H1 (cell line): ENCODE data around the gene TERC. TPM values are rescaled to one million over a fixed set of nuclear protein-coding genes. Genes with fewer than 3 reads are reported as not detected.

Experiments used
- CTCF ChIA-PET: fragments of 300-600 bp; sonication (Branson Sonifier 250); formaldehyde crosslinking; loops from one replicate; lab custom pipeline; 2021; ENCODE audit not compliant: partially characterized antibody; lab: Charles Lee
- POLR2A ChIA-PET: fragments of 300-600 bp; sonication (Branson Sonifier 250); formaldehyde crosslinking; loops from one replicate; lab custom pipeline; 2021; ENCODE audit warnings: inconsistent platforms; ENCODE audit not compliant: partially characterized antibody; lab: Charles Lee
- DNase-seq, 2 experiments: peaks; one replicate each; pipeline versions ENCODE4 v3.0.0 to v3.0.0-alpha.2; 2010 to 2022; ENCODE audit warnings: low spot score in 2 of 2, low read depth in 1 of 2, mixed read lengths in 1 of 2
- FAIRE-seq: peaks from 2 replicates; lab custom pipeline; 2011; peaks lifted over from hg19 to GRCh38; lab: Jason Lieb, UNC
- H2AFZ ChIP-seq: 2 replicates; pipeline ENCODE4 v1.8.1; 2012; ENCODE audit warnings: low read length, inconsistent platforms
- H2AK5ac ChIP-seq: 2 replicates; pipeline ENCODE4 v1.6.1; 2013; ENCODE audit warnings: low read depth, low read length
- H2BK120ac ChIP-seq: replicated peaks from 2 replicates; pipeline ENCODE3; 2013; ENCODE audit warnings: low read depth, low read length, inconsistent platforms
- H2BK12ac ChIP-seq: 2 replicates; pipeline ENCODE4 v1.6.1; 2013; ENCODE audit warnings: low read depth, low read length
- H2BK15ac ChIP-seq: 2 replicates; pipeline ENCODE4 v1.6.1; 2013; ENCODE audit warnings: low read length
- H2BK20ac ChIP-seq: 2 replicates; pipeline ENCODE4 v1.6.1; 2013; ENCODE audit warnings: low read length
- H2BK5ac ChIP-seq: 2 replicates; pipeline ENCODE4 v1.6.1; 2013; ENCODE audit warnings: low read depth, low read length
- H3K14ac ChIP-seq: 2 replicates; pipeline ENCODE4 v1.6.1; 2013; ENCODE audit warnings: inconsistent platforms; ENCODE audit not compliant: insufficient read length
- H3K18ac ChIP-seq: 2 replicates; pipeline ENCODE4 v1.6.1; 2013; ENCODE audit warnings: low read length; ENCODE audit errors: extremely low read depth
- H3K23ac ChIP-seq: 2 replicates; pipeline ENCODE4 v1.6.1; 2013; ENCODE audit warnings: inconsistent platforms; ENCODE audit not compliant: insufficient read length
- H3K23me2 ChIP-seq: 2 replicates; pipeline ENCODE4 v1.6.1; 2013; ENCODE audit warnings: low read depth, low read length
- H3K27ac ChIP-seq: 2 replicates; pipeline ENCODE4 v1.6.1; 2011; ENCODE audit warnings: low read depth, low read length, inconsistent platforms
- H3K27me3 ChIP-seq, 4 experiments: replicated peaks in 1 of 4; 1 replicate in 1 of 4; 2 replicates in 3 of 4; pipeline versions ENCODE4 v1.6.1 to v1.8.1; 2011 to 2013; ENCODE audit warnings: low read length in 3 of 4, mild to moderate bottlenecking in 3 of 4, inconsistent platforms in 2 of 4, mixed read lengths in 2 of 4, moderate library complexity in 1 of 4; ENCODE audit not compliant: control insufficient read depth in 3 of 4, insufficient read depth in 3 of 4; ENCODE audit errors: extremely low read depth in 1 of 4
- H3K36me3 ChIP-seq, 4 experiments: 2 replicates each; pipeline versions ENCODE4 v1.6.1 to v1.8.1; 2011 to 2013; ENCODE audit warnings: mild to moderate bottlenecking in 4 of 4, low read length in 3 of 4, moderate library complexity in 2 of 4, control low read depth in 1 of 4, inconsistent platforms in 1 of 4; ENCODE audit not compliant: insufficient read depth in 4 of 4, control insufficient read depth in 2 of 4
- H3K4ac ChIP-seq: replicated peaks from 2 replicates; pipeline ENCODE3; 2013; ENCODE audit warnings: low read length, low read depth, mixed read lengths, inconsistent platforms; ENCODE audit not compliant: insufficient read length
- H3K4me1 ChIP-seq, 4 experiments: replicated peaks in 1 of 4; 1 replicate in 1 of 4; 2 replicates in 3 of 4; pipeline versions ENCODE4 v1.6.1 to v1.8.1; 2011 to 2013; ENCODE audit warnings: low read length in 3 of 4, inconsistent platforms in 2 of 4, mixed read lengths in 1 of 4; ENCODE audit not compliant: insufficient read depth in 4 of 4, control insufficient read depth in 3 of 4
- H3K4me2 ChIP-seq, 2 experiments: 2 replicates each; pipeline versions ENCODE4 v1.6.1 to v1.8.1; 2011 to 2013; ENCODE audit warnings: low read depth in 2 of 2, low read length in 2 of 2, control low read depth in 1 of 2, inconsistent platforms in 1 of 2, mild to moderate bottlenecking in 1 of 2; ENCODE audit not compliant: insufficient read depth in 1 of 2
- H3K4me3 ChIP-seq, 4 experiments: fragments of 200-600, 300-600 bp in 1 of 4; sonication (generic), shearing (Covaris generic), sonication (Bioruptor Twin) in 1 of 4; 2 replicates each; pipeline versions ENCODE4 v1.5.1 to v1.8.1; 2011 to 2016; ENCODE audit warnings: low read length in 4 of 4, low read depth in 3 of 4, control low read depth in 2 of 4, inconsistent platforms in 2 of 4, mild to moderate bottlenecking in 2 of 4, mixed read lengths in 1 of 4, moderate library complexity in 1 of 4; ENCODE audit not compliant: insufficient read depth in 2 of 4; ENCODE audit errors: extremely low read depth in 1 of 4
- H3K56ac ChIP-seq: replicated peaks from 2 replicates; pipeline ENCODE3; 2013; ENCODE audit warnings: low read depth, mild to moderate bottlenecking, mixed read lengths, low read length, inconsistent platforms; ENCODE audit not compliant: insufficient read length
- H3K79me1 ChIP-seq: 2 replicates; pipeline ENCODE4 v1.6.1; 2013; ENCODE audit warnings: low read depth, low read length, control low read depth
- H3K79me2 ChIP-seq, 2 experiments: 2 replicates each; pipeline versions ENCODE4 v1.6.1 to v1.8.1; 2012 to 2013; ENCODE audit warnings: low read length in 2 of 2, mild to moderate bottlenecking in 2 of 2, inconsistent platforms in 1 of 2; ENCODE audit not compliant: insufficient read depth in 2 of 2, control insufficient read depth in 1 of 2
- H3K9ac ChIP-seq, 4 experiments: replicated peaks in 1 of 4; 1 replicate in 1 of 4; 2 replicates in 3 of 4; pipeline versions ENCODE4 v1.6.1 to v1.8.1; 2011 to 2013; ENCODE audit warnings: low read depth in 3 of 4, low read length in 3 of 4, control low read depth in 2 of 4, mild to moderate bottlenecking in 2 of 4, moderate library complexity in 2 of 4, inconsistent platforms in 1 of 4; ENCODE audit errors: extremely low read depth in 1 of 4
- H3K9me3 ChIP-seq, 2 experiments: 2 replicates each; pipeline versions ENCODE4 v1.6.1 to v1.8.1; 2012 to 2013; ENCODE audit warnings: mild to moderate bottlenecking in 2 of 2, moderate library complexity in 2 of 2, control low read depth in 1 of 2, inconsistent platforms in 1 of 2, low read depth in 1 of 2, low read length in 1 of 2, mixed read lengths in 1 of 2; ENCODE audit not compliant: insufficient read depth in 2 of 2
- H4K20me1 ChIP-seq, 2 experiments: replicated peaks in 1 of 2; 2 replicates each; pipeline versions ENCODE3 to v1.8.1; 2011 to 2013; ENCODE audit warnings: inconsistent platforms in 2 of 2, low read length in 2 of 2, mild to moderate bottlenecking in 1 of 2; ENCODE audit not compliant: insufficient read depth in 2 of 2, control insufficient read depth in 1 of 2
- H4K5ac ChIP-seq: 2 replicates; pipeline ENCODE4 v1.6.1; 2013; ENCODE audit warnings: low read length, low read depth, mixed read lengths, inconsistent platforms; ENCODE audit not compliant: insufficient read length
- H4K8ac ChIP-seq: 2 replicates; pipeline ENCODE4 v1.8.0; 2013; ENCODE audit warnings: mild to moderate bottlenecking, moderate library complexity, low read length, inconsistent platforms; ENCODE audit not compliant: insufficient read depth; ENCODE audit errors: extremely low read depth
- H4K91ac ChIP-seq: replicated peaks from 2 replicates; pipeline ENCODE3; 2013; ENCODE audit warnings: low read length, mixed read lengths, inconsistent platforms; ENCODE audit not compliant: insufficient read length
- ATF2 ChIP-seq: IDR thresholded peaks from 2 replicates; pipeline ENCODE4 v1.6.1; 2012; ENCODE audit warnings: low read length, inconsistent platforms
- CBX8 ChIP-seq: fragments of 300-800, 300-1000 bp; sonication (generic); IDR thresholded peaks from 2 replicates; pipeline ENCODE4 v1.7.1; 2016; ENCODE audit warnings: low read depth, low read length, borderline replicate concordance
- CEBPB ChIP-seq: IDR thresholded peaks from 2 replicates; pipeline ENCODE4 v1.6.1; 2012; ENCODE audit warnings: low read depth, low read length
- FOSL1 ChIP-seq: IDR thresholded peaks from 2 replicates; pipeline ENCODE4 v1.6.1; 2011; ENCODE audit warnings: mild to moderate bottlenecking, low read depth, low read length, moderate library complexity; ENCODE audit not compliant: insufficient read depth
- MAFK ChIP-seq: IDR thresholded peaks from 2 replicates; pipeline ENCODE4 v1.6.1; 2012; ENCODE audit warnings: low read depth, mild to moderate bottlenecking, improper control_type of control experiment, low read length
- PHF8 ChIP-seq: fragments of 200-600 bp; sonication (generic); conservative IDR thresholded peaks from 2 replicates; pipeline ENCODE4 v1.7.1; 2012; ENCODE audit warnings: low read depth, mild to moderate bottlenecking, inconsistent platforms, low read length, moderate library complexity
- POLR2A ChIP-seq, 2 experiments: IDR thresholded peaks; 1 replicate in 1 of 2; 2 replicates in 1 of 2; pipeline ENCODE4 v1.6.1; 2011; ENCODE audit warnings: low read depth in 2 of 2, low read length in 2 of 2, mild to moderate bottlenecking in 2 of 2; ENCODE audit errors: control extremely low read depth in 1 of 2
- POU5F1 ChIP-seq: IDR thresholded peaks from 2 replicates; pipeline ENCODE4 v1.6.1; 2011; ENCODE audit warnings: low read depth, mild to moderate bottlenecking, low read length, moderate library complexity
- SP1 ChIP-seq: IDR thresholded peaks from 2 replicates; pipeline ENCODE4 v1.6.1; 2011; ENCODE audit warnings: low read depth, low read length
- TCF12 ChIP-seq: IDR thresholded peaks from 2 replicates; pipeline ENCODE4 v1.6.1; 2011; ENCODE audit warnings: low read depth, mild to moderate bottlenecking, low read length
- WGBS, 2 experiments: shearing (Covaris generic) in 1 of 2; methylation state at CpG; one replicate each; pipeline versions ENCODE4 v1.1.6 to v1.1.7; 2013 to 2015; ENCODE audit warnings: low lambda C conversion rate in 2 of 2, mixed read lengths in 2 of 2, inconsistent platforms in 1 of 2, low coverage in 1 of 2, missing lambda C conversion rate in 1 of 2; ENCODE audit not compliant: insufficient replicate concordance in 2 of 2, insufficient coverage in 1 of 2, insufficient read length in 1 of 2; ENCODE audit errors: extremely low coverage in 1 of 2, missing lambda C conversion rate in 1 of 2; 5-methylcytosine and 5-hydroxymethylcytosine counted together
- polyA plus RNA-seq, 7 experiments: library from polyadenylated mRNA; depleted of rRNA in 3 of 7; stranded (reverse) in 5 of 7; unstranded in 2 of 7; fragments of >200 nt in 5 of 7; fragments of 200-250 nt in 2 of 7; gene quantifications; 1 replicate in 5 of 7; 2 replicates in 1 of 7; 4 replicates in 1 of 7; pipeline versions ENCODE4 v1.2.1 to v1.2.3, GENCODE V29; 2011 to 2013; ENCODE audit warnings: missing spikeins in 2 of 7, mixed read lengths in 2 of 7
- total RNA-seq: library from RNA; stranded (reverse); fragmentation: NEBNext Ultra II Directional; extraction: Animal tissue kit (Norgen Biotek cat#: 25700); gene quantifications from 2 replicates; pipeline ENCODE4 v1.2.1, GENCODE V29; 2021

Gene TERC
- total and polyA plus RNA-seq, 2 of the 8 experiments (the other 6 are each of a cell fraction or from before 2014, with no cell fraction given), result 2.3 to 17.0 TPM

GRCh38 chr3:169812332-169813235, 47.7 kb upstream of the TERC start, which contains the start of the genes LRRC34 and LRRIQ4:
Gene LRRC34, minus strand, starts transcription at chr3:169812904. Its CDS starts 356 bp downstream, at chr3:169812548.
Gene LRRIQ4, plus strand, starts transcription at chr3:169812870. Its CDS starts 9,052 bp downstream, at chr3:169821922.
- Histone ChIP-seq H3K4me2 (peak within 1 kb of the TSS; percentile 79 to 93), H2BK120ac (peak within 1 kb of the TSS; percentile 54), H3K56ac (peak within 1 kb of the TSS; percentile 82), H3K9ac (peak within 1 kb of the TSS; percentile 52 to 63 (median 59)), H3K79me2 (no peaks in the 10 kb centered on the region), H4K5ac (peak within 1 kb of the TSS; percentile 67), H3K23me2 (peaks cover 4% of the 10 kb centered on the region; the same call in 1 of the 2 replicates), H2BK12ac (peak within 1 kb of the TSS; percentile 86; the same call in 1 of the 2 replicates), H2BK15ac (peak within 1 kb of the TSS; percentile 20), H2AFZ (peak within 1 kb of the TSS; percentile 88), H4K8ac (peak within 1 kb of the TSS; percentile 86), H3K4ac (peak within 1 kb of the TSS; percentile 69), H2BK20ac (peak within 1 kb of the TSS; percentile 66; the same call in 1 of the 2 replicates), H2BK5ac (peak within 1 kb of the TSS; percentile 76; the same call in 1 of the 2 replicates), H3K4me1 (peaks cover 7 to 20% (median 10%) of the 10 kb centered on the region in 4 experiments; a peak in 6 of 7 replicates), H3K79me1 (no peaks in the 10 kb centered on the region), H3K27me3 (peaks cover 0 to 7% (median 4%) of the 10 kb centered on the region in 4 experiments; a peak in 6 of 7 replicates), H3K18ac (peak within 1 kb of the TSS; percentile 92), H3K23ac (no peak within 1 kb of the TSS), H3K4me3 (peak within 1 kb of the TSS; percentile 54 to 73 (median 68)), H3K14ac (no peak within 1 kb of the TSS), H3K36me3 (no peaks in the 10 kb centered on the region), H3K9me3 (no peaks in the 10 kb centered on the region; a peak in 1 of 4 replicates), H2AK5ac (no peak within 1 kb of the TSS), H4K20me1 (no peaks in the 10 kb centered on the region), H4K91ac (no peak within 1 kb of the TSS), H3K27ac (no peak within 1 kb of the TSS)
- 7% methylated on average over 51 of the region's 56 CpGs; no CpG with 5 or more reads in 1 of the 2 experiments for WGBS, 2 experiments
- FAIRE-seq (peak; percentile 13), DNase-seq (peak; percentile 81 to 83)
- ChIA-PET POLR2A (interaction anchor here (0.7 to 3.8 kb wide), 3 partner anchors 39 to 154 kb away, joined by 3 to 20 read pairs (median 5); partner anchors contain the start of genes MYNN, SEC62 and TERC), CTCF (interaction anchor here (0.6 to 3.0 kb wide), 4 partner anchors 10 to 49 kb away, joined by 3 to 11 read pairs (median 4); partner anchors contain the start of gene TERC)
- TF ChIP-seq FOSL1 (no peak), CBX8 (no peak), MAFK (no peak), CEBPB (no peak), ATF2 (no peak), PHF8 (peak; percentile 58; the same call in 1 of the 2 replicates), SP1 (no peak), POU5F1 (no peak), POLR2A (IDR thresholded peaks at IDR 0.05; ENCODE audit: control extremely low read depth in 1 of 2, low read depth in 2 of 2, low read length in 2 of 2) (no peak; a peak in 1 of 3 replicates), TCF12 (no peak)
